BLaER1 (cell line): ENCODE data around the gene UNC5C.

ENCODE experiments used
- H3K27ac ChIP-seq: shearing (Covaris generic); formaldehyde crosslinking; 2 replicates; pipeline ENCODE4 v1.8.1; 2022
- H3K27me3 ChIP-seq: shearing (Covaris generic); formaldehyde crosslinking; 2 replicates; pipeline ENCODE4 v1.8.1; 2022
- H3K36me3 ChIP-seq: shearing (Covaris generic); formaldehyde crosslinking; 2 replicates; pipeline ENCODE4 v1.8.1; 2022
- H3K4me1 ChIP-seq: shearing (Covaris generic); formaldehyde crosslinking; 2 replicates; pipeline ENCODE4 v1.8.1; 2022
- H3K4me2 ChIP-seq: shearing (Covaris generic); formaldehyde crosslinking; 2 replicates; pipeline ENCODE4 v1.8.1; 2022
- H3K4me3 ChIP-seq: shearing (Covaris generic); formaldehyde crosslinking; 2 replicates; pipeline ENCODE4 v1.8.1; 2022
- H3K9ac ChIP-seq: shearing (Covaris generic); formaldehyde crosslinking; 2 replicates; pipeline ENCODE4 v1.8.1; 2022
- H3K9me3 ChIP-seq: shearing (Covaris generic); formaldehyde crosslinking; 2 replicates; pipeline ENCODE4 v1.8.1; 2022
- H4K20me1 ChIP-seq: shearing (Covaris generic); formaldehyde crosslinking; 2 replicates; pipeline ENCODE4 v1.8.1; 2022
- Cebpa-rat ChIP-seq: shearing (Covaris generic); IDR thresholded peaks from 2 replicates; pipeline ENCODE4 v1.8.1; 2022

UNC5C gene

GRCh38 chr4:95318044-95318443, 230.7 kb downstream of the UNC5C start:
- H3K4me3 ChIP-seq = no peak overlapping the region
- no peak overlapping the region for H3K4me2 ChIP-seq
- no peaks in the 10 kb centered on the region for H3K9me3 ChIP-seq
- no peak overlapping the region for H3K27ac ChIP-seq
- H3K4me1 ChIP-seq = 0 out of 2 replicates have a peak, but pooled peaks cover 6% of the 10 kb centered on the region
- no peaks in the 10 kb centered on the region for H3K27me3 ChIP-seq
- H3K9ac ChIP-seq = no peak overlapping the region
- no peaks in the 10 kb centered on the region for H4K20me1 ChIP-seq
- no peak for TF ChIP-seq Cebpa-rat
- H3K36me3 ChIP-seq = no peaks in the 10 kb centered on the region

GRCh38 chr4:95317085-95317793, 231.5 kb downstream of the UNC5C start:
- H3K9me3 ChIP-seq = no peaks in the 10 kb centered on the region
- no peak for TF ChIP-seq Cebpa-rat
- no peaks in the 10 kb centered on the region for H4K20me1 ChIP-seq
- H3K4me2 ChIP-seq = no peak overlapping the region
- H3K4me3 ChIP-seq = no peak overlapping the region
- H3K27ac ChIP-seq = no peak overlapping the region
- H3K4me1 ChIP-seq = 0 out of 2 replicates have a peak, but pooled peaks cover 6% of the 10 kb centered on the region
- H3K9ac ChIP-seq = no peak overlapping the region
- H3K27me3 ChIP-seq = no peaks in the 10 kb centered on the region
- H3K36me3 ChIP-seq = no peaks in the 10 kb centered on the region

GRCh38 chr4:95314573-95314972, 234.2 kb downstream of the UNC5C start:
- H3K36me3 ChIP-seq = no peaks in the 10 kb centered on the region
- H3K4me2 ChIP-seq = no peak overlapping the region
- no peak overlapping the region for H3K27ac ChIP-seq
- no peak for TF ChIP-seq Cebpa-rat
- no peaks in the 10 kb centered on the region for H4K20me1 ChIP-seq
- H3K9ac ChIP-seq = no peak overlapping the region
- H3K9me3 ChIP-seq = no peaks in the 10 kb centered on the region
- H3K4me3 ChIP-seq = no peak overlapping the region
- 0 out of 2 replicates have a peak, but pooled peaks cover 6% of the 10 kb centered on the region for H3K4me1 ChIP-seq
- no peaks in the 10 kb centered on the region for H3K27me3 ChIP-seq

- Histone ChIP-seq H3K9me3 (no peaks in the 10 kb centered on the region), H3K27ac (no peak overlapping the region), H3K4me1 (no peaks in the 10 kb centered on the region), H3K9ac (no peak overlapping the region), H3K4me2 (no peak overlapping the region), H4K20me1 (no peaks in the 10 kb centered on the region), H3K4me3 (no peak overlapping the region), H3K36me3 (no peaks in the 10 kb centered on the region), H3K27me3 (no peaks in the 10 kb centered on the region)
- TF ChIP-seq Cebpa-rat = no peak
These were observed 243.9 kb downstream of the UNC5C start for GRCh38 chr4:95304898-95305297.

GRCh38 chr4:95300304-95300703, 248.5 kb downstream of the UNC5C start:
- H3K4me3 ChIP-seq = no peak overlapping the region
- H3K9me3 ChIP-seq = no peaks in the 10 kb centered on the region
- no peak for TF ChIP-seq Cebpa-rat
- H3K4me2 ChIP-seq = no peak overlapping the region
- no peaks in the 10 kb centered on the region for H3K36me3 ChIP-seq
- no peaks in the 10 kb centered on the region for H4K20me1 ChIP-seq
- H3K27me3 ChIP-seq = no peaks in the 10 kb centered on the region
- H3K4me1 ChIP-seq = no peaks in the 10 kb centered on the region
- no peak overlapping the region for H3K9ac ChIP-seq
- H3K27ac ChIP-seq = no peak overlapping the region

DNA sequence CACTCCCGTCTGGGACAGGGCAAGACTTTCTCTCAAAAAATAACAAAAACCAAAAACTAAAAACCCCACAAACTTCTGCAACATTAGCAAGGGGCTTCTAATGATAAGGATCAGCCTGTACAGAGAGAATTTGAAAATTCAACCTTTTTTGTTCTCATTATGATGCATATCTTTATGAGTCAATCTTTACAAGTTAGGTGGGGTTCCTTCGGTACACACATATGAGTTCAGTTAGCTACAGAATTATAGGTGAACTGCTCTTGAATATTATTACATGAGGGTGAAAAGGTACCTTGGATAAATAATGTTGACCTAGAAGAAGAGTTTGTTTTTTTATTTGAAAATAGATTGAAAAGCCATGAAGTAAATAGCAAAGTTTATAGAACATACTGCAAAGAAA, 252.7 kb downstream of the UNC5C start:
- no peaks in the 10 kb centered on the region for H4K20me1 ChIP-seq
- H3K4me2 ChIP-seq = no peak overlapping the region
- H3K27me3 ChIP-seq = no peaks in the 10 kb centered on the region
- no peak overlapping the region for H3K4me3 ChIP-seq
- no peaks in the 10 kb centered on the region for H3K9me3 ChIP-seq
- TF ChIP-seq Cebpa-rat = no peak
- no peak overlapping the region for H3K27ac ChIP-seq
- H3K36me3 ChIP-seq = no peaks in the 10 kb centered on the region
- no peak overlapping the region for H3K9ac ChIP-seq
- H3K4me1 ChIP-seq = peaks cover 13% of the 10 kb centered on the region

- no peaks in the 10 kb centered on the region for H3K36me3 ChIP-seq
- no peak overlapping the region for H3K27ac ChIP-seq
- H4K20me1 ChIP-seq = no peaks in the 10 kb centered on the region
- H3K4me2 ChIP-seq = no peak overlapping the region
- TF ChIP-seq Cebpa-rat = no peak
- H3K4me1 ChIP-seq = peaks cover 13% of the 10 kb centered on the region
- H3K4me3 ChIP-seq = no peak overlapping the region
- H3K9me3 ChIP-seq = no peaks in the 10 kb centered on the region
- no peaks in the 10 kb centered on the region for H3K27me3 ChIP-seq
- H3K9ac ChIP-seq = no peak overlapping the region
These were observed 253.6 kb downstream of the UNC5C start for GRCh38 chr4:95295157-95295556.

GRCh38 chr4:95294321-95294720, 254.5 kb downstream of the UNC5C start:
- Histone ChIP-seq H3K27ac (no peak overlapping the region), H3K9ac (no peak overlapping the region), H3K27me3 (no peaks in the 10 kb centered on the region), H3K4me3 (no peak overlapping the region), H3K4me1 (peaks cover 13% of the 10 kb centered on the region), H4K20me1 (no peaks in the 10 kb centered on the region), H3K9me3 (no peaks in the 10 kb centered on the region), H3K36me3 (no peaks in the 10 kb centered on the region), H3K4me2 (no peak overlapping the region)
- no peak for TF ChIP-seq Cebpa-rat

DNA sequence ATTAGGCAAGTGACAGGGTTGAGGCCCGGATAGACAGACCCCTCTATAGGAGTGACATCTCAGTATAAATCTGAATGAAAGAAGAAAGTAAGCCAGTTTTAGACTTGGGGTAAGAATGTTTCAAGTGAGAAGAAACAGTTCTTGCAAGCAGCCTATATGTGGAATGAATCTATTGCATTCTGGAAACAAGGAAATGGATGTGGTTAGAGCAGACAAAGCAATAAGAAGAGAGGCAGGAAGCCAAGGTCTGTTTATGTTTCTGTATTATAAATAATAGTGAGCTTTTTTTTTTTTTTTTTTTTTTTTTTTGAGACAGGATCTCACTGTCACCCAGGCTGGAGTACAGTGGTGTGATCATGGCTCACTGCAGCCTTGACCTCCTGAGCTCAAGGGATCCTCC, 255.8 kb downstream of the UNC5C start:
- H3K27ac ChIP-seq = no peak overlapping the region
- H3K4me3 ChIP-seq = no peak overlapping the region
- H3K4me1 ChIP-seq = peaks cover 17% of the 10 kb centered on the region
- no peaks in the 10 kb centered on the region for H3K27me3 ChIP-seq
- H3K36me3 ChIP-seq = no peaks in the 10 kb centered on the region
- H3K9me3 ChIP-seq = no peaks in the 10 kb centered on the region
- TF ChIP-seq Cebpa-rat = no peak
- no peaks in the 10 kb centered on the region for H4K20me1 ChIP-seq
- H3K9ac ChIP-seq = no peak overlapping the region
- peak overlapping the region; percentile 42 for H3K4me2 ChIP-seq

GRCh38 chr4:95290702-95291101, 258.1 kb downstream of the UNC5C start:
- Histone ChIP-seq H3K9ac (no peak overlapping the region), H3K27me3 (no peaks in the 10 kb centered on the region), H3K4me3 (no peak overlapping the region), H3K36me3 (no peaks in the 10 kb centered on the region), H3K27ac (no peak overlapping the region), H3K4me1 (peaks cover 17% of the 10 kb centered on the region), H4K20me1 (no peaks in the 10 kb centered on the region), H3K4me2 (peak overlapping the region; percentile 14; the same call in 1 of the 2 replicates), H3K9me3 (no peaks in the 10 kb centered on the region)
- TF ChIP-seq Cebpa-rat = no peak
